HG03196 (cell line): ENCODE data around the gene CHRNA7.

Source experiments
- ATAC-seq: cut with Tn5 transposase; IDR thresholded peaks from one replicate; pipeline ENCODE4 v1.9.1; 2021; ENCODE audit not compliant: unreplicated experiment

CHRNA7 gene

GRCh38 chr15:32029862-32030781, at the start of gene CHRNA7:
TSS of gene CHRNA7 (plus strand) at chr15:32030515. CDS start at chr15:32030595, 80 bp downstream.
- no peak for ATAC-seq

DNA sequence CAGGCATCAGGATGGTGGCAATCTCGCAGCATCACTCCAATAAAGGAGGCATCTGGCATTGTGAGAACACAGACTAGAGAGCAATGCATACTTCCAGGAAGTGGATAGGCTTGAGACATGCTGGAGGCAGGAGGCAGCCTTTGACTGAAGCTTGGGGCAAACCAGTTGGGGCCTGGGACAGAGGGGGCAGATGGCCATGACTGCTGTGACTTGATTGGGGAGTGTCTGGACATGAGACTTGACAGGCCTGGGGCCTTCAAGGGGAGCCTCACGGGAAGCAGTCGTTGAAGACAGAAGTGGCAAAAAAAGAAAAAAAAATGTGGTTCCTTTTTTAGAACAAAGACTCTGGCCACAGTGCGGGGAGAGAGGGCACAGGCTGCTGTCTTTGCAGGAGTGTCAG, 44.7 kb upstream of the CHRNA7 start:
- no peak for ATAC-seq

- no peak for ATAC-seq
These were observed 37.3 kb upstream of the CHRNA7 start for GRCh38 chr15:31993062-31993461.

GRCh38 chr15:31997711-31998110, 32.6 kb upstream of the CHRNA7 start:
- ATAC-seq, result no peak

DNA sequence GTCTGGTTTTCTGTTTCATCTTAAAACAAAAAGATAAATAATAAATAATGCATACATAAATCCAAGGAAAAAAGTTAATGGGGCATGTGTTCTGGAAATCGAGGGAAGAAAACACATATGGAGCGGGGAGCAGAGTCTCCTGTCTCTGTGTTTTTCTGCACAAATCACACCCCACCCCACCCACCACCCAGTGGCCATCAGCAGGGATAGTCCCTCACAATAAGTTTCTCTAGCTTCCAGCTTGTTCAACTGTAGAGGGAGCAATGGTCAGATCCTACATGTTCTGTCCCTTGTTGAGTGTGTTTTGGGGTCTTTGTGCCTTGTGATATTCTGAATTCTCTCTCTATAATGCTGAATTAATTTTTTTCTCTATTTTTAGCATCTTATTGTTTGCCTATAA, 26.8 kb upstream of the CHRNA7 start:
- ATAC-seq, result no peak

DNA sequence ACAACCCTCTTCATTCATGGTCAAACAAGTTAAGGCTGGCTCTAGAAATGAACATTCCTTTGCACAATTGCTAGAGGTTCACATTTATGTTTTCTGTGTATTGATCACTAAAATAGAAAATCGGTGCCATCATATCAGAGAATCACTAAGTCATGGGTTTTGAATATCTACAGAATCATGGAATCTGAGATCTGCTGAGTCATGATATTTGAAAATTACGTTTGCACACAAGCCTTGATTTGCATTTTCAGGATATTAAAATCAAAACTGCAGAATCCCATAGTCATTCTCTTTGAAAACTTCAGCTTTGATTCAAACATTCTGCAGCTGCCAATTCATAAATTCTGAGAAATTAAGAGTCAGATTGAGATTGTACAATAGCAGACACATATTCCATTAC, 26.1 kb upstream of the CHRNA7 start:
- ATAC-seq, result no peak

GRCh38 chr15:32007355-32007960, 22.9 kb upstream of the CHRNA7 start:
- no peak for ATAC-seq

DNA sequence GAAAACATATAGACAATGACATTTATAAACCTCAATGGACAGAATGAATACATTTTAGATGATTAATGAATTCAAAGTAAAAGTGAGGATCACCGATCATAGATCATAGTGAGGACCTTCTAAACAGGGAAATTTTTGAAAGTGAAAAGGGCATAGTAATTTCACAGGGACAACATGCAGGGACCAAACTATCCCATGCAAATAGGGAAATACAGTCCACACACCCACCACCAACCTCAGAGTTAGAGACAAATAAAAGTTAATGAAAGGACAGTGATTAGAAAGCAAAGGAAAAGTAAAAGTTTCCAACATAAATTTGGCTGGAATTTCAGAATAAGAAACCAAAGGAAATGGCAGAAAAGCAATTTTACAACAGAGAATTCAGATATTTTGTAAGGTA, 15.4 kb upstream of the CHRNA7 start:
- ATAC-seq, result no peak

DNA sequence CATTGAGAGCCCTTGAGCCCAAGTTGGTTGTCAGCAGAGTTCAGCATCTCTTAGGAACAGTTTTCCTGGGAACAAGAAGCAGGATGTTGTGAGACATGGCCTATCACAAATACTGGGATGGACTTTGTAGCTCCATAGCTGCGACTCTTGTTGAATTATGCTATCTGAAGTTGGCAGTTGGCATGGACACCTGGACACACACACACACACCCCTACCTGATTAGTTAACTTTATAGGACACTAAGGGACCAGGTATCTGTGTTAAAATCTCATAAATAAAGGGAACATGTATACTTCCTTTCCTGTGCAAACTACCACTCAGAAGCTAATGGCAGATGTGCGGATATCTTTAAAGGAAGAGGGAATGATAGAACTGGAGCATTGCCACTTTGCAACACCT, 10.2 kb upstream of the CHRNA7 start:
- ATAC-seq, result no peak

DNA sequence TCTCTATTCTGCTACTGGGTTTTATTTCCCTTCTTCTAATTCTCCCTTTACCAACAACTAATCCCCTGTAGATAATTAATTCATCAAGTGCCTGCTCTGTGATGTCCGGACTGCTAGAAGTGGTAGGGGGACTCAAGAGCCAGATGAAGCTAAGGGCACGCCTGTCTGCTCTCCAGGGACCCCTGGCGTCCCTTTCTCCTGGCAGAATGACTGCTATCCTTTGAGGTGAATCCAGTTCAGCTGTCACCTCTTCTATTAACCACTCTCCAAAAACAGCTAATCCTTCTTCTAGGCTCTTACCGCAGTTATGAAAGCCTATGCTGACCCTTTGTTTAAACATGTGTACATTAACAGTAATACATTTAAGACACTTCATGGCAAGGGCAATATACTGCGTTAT, 1.4 kb upstream of the CHRNA7 start:
- ATAC-seq, result no peak

- no peak for ATAC-seq
These were observed 880 bp upstream of the CHRNA7 start for GRCh38 chr15:32029409-32029861.

GRCh38 chr15:32030795-32031194, 480 bp downstream of the CHRNA7 start:
- no peak for ATAC-seq

DNA sequence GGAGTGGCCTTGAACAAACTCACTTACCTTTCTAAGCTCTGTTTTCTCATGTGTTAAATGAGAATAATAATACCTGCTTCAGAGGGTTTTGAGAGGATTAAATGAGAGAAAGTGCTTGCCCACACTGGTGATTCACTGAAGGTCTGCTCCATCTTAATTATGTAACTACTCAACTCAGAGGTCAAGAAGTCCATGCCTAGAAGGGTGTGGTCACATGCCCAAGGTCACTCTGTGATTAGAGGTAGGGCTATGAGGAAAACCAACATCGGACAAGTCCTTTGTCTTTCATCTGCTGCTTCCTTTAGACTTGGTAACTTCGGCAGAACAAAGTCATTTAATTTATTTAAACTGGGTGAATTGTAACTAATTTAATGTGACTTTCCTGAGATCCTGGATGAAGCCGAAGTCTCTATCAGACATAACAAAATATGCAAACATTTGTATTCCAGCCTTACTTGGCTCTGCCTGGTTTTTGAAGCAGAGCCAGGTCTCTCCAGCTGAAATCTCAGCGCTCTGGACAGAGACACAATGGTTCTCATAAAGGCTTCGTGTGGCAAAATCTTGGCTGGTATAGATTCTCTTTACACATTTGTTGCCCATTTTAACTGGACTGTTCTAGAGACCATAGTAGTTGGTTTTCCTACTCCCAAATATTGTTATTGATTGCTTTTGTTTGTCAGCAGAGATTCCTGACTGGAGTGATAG, 3.0 kb downstream of the CHRNA7 start:
- ATAC-seq, result no peak

DNA sequence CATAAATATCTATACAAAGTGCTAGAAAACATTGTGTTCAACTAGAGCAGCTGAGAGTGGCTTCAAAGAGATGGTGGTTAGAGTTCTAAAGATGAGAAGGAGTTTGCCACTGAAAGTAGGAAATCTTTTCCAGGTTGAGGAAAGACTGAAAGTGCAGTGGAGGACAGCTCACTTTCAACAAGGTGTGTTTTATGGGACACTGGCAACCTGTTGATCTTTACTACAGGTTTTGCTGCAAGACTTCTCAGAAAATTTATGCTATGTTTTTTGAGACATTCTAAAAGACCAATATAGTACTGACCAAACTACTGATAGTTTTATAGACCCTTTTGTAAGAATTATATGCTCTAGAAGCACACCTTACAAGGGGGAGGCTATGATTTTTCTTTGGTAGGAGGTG, 3.8 kb downstream of the CHRNA7 start:
- no peak for ATAC-seq

DNA sequence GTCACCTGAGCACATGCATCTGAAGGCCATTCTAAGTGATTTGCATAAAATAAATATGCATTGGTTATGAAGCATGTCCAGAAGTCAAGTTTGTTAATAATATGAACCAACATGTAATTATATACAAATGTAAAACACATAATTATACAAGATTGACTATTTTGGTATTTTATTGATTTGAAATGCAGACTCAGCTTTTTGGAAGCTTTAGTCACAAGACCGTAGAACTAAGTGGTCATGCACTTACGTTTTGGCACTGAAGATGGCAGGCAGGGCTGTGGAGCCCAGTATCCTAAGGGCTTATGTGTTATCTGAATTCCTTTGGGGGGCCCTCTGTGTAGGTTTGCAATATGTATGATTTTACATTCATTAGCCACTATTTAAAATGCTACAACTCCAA, 5.0 kb downstream of the CHRNA7 start:
- no peak for ATAC-seq

GRCh38 chr15:32036971-32037370, 6.7 kb downstream of the CHRNA7 start:
- no peak for ATAC-seq

- no peak for ATAC-seq
These were observed 11.0 kb downstream of the CHRNA7 start for GRCh38 chr15:32041294-32041693.

GRCh38 chr15:32042269-32042972, 12.1 kb downstream of the CHRNA7 start:
- no peak for ATAC-seq

DNA sequence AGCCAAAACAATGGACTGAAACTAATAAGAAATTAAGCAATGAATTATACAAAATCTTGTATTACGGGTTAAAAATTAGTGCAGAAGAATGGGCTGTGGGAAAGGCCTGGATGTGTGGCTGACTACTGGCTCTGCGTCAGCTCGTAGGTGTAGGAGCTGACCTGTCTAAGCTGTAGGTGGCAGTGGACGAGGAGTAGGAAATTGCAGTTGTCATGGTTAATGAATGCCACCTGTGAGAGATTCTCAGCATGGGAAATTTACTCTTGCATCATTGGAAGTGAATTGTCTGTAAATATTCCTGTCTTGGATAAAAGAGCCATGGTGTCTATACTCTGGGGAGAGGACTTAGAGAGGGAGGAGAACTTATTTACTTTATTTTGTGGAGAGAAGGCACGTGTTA, 23.4 kb downstream of the CHRNA7 start:
- no peak for ATAC-seq

DNA sequence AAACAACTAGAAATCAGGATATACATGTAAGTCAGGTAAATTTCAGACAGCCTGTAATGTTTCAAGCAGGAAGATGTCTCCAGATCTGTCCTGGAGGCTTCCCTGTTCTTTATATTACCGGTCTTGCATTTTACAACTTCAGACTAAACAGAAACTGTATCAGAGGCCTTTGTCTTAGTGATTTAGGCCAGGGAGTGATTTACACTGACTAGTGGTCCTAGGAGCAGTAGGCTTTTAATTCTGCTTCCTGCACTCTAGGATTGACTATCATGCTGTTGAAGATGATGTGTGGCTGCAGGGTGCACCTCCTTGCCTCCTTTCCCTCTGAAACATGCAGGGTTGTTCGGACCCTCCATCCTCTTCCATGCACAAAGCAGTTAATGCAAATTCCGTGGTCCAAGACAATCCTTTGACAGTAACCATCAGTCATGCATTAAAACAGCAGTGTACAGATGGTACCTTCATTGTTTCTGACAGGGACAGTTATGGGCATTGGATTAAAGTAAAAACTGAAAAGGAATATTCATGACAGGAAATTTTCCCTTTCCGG, 27.6 kb downstream of the CHRNA7 start:
- ATAC-seq, result no peak

DNA sequence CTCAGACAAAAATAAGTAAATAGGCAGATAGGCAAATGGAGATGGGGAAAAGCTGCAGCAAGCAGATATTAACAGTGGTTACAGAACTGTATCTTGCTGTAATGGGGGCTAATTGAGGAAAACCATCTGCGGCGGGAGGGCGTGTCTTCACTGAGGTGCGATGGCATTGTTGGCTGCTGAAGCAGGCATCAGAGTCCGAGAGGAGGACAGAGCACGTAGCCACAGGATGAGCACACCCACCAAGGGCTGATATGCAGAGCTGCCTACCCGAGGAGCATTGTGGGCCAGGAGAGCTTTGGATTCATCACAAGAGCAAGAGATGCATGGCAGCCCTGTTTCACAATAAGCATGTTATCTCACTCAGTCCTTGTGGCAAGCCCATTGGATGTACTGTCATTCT, 30.4 kb downstream of the CHRNA7 start:
- ATAC-seq, result no peak
